NCI-H2029 treated with DMSO at 0.1 percent for 48 hours (cell line): Measurements from ENCODE around the gene RBM27.
A peak's percentile ranks its signal among the peaks of the same experiment; 100 is the strongest.
"Not testable (repeated sequence)": the region's sequence is repeated elsewhere in the genome, so short reads cannot be mapped to it uniquely, and the experiment has no call there.

Source experiments
- DNase-seq: peaks from one replicate; lab custom pipeline; 2025; lab: John Stamatoyannopoulos, UW

The RBM27 gene, protein sequence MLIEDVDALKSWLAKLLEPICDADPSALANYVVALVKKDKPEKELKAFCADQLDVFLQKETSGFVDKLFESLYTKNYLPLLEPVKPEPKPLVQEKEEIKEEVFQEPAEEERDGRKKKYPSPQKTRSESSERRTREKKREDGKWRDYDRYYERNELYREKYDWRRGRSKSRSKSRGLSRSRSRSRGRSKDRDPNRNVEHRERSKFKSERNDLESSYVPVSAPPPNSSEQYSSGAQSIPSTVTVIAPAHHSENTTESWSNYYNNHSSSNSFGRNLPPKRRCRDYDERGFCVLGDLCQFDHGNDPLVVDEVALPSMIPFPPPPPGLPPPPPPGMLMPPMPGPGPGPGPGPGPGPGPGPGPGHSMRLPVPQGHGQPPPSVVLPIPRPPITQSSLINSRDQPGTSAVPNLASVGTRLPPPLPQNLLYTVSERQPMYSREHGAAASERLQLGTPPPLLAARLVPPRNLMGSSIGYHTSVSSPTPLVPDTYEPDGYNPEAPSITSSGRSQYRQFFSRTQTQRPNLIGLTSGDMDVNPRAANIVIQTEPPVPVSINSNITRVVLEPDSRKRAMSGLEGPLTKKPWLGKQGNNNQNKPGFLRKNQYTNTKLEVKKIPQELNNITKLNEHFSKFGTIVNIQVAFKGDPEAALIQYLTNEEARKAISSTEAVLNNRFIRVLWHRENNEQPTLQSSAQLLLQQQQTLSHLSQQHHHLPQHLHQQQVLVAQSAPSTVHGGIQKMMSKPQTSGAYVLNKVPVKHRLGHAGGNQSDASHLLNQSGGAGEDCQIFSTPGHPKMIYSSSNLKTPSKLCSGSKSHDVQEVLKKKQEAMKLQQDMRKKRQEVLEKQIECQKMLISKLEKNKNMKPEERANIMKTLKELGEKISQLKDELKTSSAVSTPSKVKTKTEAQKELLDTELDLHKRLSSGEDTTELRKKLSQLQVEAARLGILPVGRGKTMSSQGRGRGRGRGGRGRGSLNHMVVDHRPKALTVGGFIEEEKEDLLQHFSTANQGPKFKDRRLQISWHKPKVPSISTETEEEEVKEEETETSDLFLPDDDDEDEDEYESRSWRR

DNA sequence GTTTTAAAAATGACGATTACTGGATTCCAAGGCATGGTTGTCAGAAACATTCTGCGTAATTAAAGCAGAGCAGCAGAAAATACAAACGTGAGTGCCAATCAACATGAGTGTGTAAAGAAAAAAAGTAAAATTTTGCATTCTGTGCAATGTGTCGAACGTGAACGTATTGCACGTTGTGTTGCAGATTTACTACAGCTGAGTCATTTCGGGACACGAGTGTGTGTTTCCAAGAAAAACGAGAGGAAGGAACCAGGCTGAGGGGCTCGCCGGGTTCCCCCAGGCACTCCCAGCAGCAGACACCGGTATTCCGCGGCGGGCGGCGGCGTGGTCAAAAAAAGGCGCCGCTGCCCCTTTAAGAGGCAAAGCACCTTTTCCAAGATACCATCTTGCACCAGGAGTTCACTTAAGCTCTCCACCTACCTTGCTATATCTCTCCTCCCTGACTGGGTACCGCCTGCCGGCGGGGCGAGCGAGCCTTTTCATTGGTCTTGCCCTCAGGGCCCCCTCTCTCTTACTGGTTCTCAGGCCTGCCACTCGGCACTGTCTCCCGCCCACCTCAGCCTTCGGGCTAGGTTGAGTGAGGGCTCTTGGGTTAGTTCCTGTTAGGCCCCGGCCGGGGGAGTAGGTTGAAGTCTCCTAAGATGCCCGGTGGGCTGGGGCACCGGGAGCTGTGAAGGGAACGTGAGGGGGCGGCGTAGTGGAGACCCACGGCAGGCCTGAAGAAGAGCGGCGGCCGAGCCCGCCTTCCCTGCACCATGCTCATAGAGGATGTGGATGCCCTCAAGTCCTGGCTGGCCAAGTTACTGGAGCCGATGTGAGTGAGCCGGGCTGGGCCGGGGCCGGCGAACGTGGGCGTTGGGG, at the start of gene RBM27:
RBM27 (plus strand) TSS at position 595 of the 861 bp plus-strand sequence; CDS start at position 756, 161 bp downstream.
- DNase-seq: peak; percentile 98

DNA sequence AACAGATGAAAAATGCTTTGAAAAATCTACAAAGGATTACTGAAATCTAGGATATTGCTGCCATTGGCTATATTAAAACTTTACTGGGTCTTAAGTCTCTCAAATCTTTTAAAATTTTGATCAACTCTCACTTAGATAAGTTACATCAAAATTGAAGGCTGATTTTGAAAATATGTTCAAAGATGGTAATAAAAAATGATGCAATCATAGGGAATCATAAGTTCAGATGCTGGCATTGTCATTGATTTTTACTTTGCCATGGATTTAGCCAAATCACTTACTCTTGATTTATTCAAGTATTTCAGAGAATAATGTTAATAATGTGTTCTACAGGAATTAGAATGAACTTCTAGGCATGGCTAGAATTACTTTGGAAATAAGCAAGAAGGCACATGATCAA, 45.1 kb upstream of the RBM27 start:
- no peak for DNase-seq

DNA sequence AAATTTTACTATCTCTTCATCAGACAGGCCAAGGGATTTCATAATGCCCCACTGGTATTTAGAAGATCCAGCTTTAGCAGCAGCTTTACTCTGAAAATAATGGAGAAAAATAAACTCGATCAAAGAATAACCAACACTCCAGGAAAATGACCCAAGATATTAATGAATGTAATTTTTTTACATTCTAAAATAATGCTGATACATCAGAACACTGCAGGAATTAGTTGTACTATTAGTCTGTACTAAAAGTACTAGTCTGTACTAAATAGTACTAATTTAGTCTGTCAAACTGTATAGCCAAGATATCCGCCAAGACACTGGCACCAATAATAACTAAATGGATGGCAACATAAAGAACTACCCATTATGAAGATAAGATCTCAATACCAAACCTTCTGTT, 39.0 kb upstream of the RBM27 start:
- DNase-seq: no peak

DNA sequence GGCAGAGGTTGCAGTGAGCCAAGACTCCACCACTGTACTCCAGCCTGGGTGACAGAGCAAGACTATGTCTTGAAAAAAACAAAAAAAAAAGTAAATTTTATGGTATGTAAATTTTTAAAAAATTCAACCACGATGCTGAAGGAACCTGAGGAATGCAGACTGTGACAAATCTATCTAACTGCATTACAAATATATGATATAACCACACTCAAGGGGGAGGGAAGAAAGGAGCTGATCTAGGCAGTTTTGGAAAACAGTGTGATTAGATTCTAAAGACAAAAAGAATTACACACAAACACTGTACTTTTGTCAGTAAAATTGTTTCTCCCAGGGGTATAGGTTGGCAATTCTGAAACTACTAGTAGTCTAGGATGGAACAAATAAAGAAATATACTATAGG, 37.9 kb upstream of the RBM27 start:
- no peak for DNase-seq

DNA sequence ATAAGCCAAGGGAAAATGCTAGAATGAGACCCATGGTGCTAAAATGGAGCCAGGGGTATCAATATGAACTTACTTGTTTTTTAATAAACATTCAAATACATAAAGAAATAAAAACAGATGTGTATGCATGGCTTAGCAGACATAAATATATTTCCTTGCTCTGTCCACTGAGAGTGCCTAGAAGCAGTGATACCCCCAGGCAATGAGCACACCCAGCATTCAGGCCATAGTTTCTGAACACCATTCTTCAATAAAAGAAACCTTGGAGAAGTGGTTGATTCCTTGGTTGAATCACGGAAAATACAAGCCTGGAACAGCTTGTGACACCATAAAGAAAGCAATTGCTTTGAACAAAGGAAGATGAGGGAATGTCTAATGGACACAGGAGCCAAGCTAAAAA, 37.5 kb upstream of the RBM27 start:
- no peak for DNase-seq

DNA sequence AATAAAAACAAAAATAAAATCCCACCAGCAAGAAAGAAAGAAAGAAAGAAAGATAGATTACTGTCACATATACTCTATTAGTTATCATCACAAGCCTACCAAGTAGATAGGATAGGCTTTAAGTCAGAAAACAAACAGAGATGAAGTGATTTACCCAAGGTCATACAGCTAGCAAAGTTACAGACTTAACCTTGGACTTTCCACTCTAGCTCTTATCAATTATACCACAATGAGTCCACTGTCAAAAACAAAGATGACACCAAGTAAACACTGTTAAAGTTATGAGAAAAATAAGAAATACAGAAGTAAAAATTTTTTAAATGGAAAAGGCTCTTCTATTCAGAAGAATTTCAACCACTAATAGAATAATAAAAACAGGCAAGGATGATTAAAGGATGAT, 34.3 kb upstream of the RBM27 start:
- DNase-seq: no peak

DNA sequence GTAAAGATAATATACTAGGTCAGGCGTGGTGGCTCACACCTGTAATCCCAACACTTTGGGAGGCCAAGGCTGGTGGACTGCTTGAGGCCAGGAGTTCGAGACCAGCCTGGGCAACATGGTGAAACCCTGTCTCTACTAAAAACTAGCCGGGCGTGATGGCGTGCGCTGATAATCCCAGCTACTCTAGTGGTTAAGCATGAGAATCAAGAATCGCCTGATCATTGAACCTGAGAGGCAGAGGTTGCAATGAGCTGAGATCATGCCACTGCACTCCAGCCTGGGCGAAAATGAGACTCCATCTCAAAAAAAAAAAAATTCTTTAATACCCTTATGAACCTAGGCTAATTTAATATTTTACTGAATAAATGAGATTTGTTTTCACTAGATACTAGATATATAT, 30.4 kb upstream of the RBM27 start:
- DNase-seq: not testable (repeated sequence)

DNA sequence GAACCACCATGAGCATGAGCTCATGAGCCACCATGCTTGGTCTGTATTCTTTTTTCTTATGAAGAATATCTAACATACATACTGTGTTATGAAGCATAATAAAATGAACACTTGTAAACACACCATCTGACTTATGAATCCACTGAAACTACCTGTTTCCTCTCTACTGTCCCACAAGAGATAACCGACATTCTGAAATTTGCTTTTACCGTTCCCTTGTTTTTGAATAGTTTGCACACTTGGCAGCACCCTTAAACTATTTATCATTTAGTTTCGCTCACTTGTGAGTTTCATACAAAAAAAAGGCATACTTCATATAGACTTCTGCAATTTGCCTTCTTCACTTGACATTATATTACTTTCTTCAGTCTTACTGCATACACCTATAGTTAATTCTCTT, 29.8 kb upstream of the RBM27 start:
- no peak for DNase-seq

DNA sequence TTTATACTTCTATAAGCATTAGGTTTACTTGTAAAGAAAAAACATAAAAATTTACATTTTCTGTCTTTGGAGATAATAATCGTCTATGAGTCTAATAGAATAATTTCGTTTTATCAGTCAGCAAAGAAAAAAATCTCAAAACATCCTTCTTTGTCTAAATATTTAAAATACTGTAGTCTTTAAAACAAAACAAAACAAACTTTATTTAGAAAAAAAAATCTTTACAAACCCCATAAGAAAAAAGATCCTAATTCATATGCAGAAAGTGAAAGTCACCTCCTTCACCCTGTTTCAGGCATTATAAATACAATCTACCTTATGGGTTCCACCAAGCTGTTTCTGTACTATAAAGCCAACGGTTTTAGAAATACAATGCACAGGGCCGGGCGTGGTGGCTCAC, 26.6 kb upstream of the RBM27 start:
- DNase-seq: no peak

DNA sequence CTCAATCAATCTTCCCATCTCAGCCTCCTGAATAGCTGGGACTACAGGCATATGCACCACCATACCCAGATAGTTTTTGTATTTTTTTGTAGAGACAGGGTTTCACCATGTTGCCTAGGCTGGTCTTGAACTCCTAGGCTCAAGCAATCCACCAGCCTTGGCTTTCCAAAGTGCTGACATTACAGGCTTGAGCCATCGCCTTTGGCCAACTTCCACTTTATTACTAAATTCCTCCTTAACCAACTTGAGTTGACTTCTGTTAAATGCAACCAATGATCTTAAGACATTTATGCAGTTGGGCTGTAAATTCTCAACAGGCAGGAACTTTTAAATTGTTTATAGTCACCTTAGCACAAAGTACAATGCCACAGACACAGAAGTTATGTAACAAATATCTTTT, 23.7 kb upstream of the RBM27 start:
- DNase-seq: no peak

DNA sequence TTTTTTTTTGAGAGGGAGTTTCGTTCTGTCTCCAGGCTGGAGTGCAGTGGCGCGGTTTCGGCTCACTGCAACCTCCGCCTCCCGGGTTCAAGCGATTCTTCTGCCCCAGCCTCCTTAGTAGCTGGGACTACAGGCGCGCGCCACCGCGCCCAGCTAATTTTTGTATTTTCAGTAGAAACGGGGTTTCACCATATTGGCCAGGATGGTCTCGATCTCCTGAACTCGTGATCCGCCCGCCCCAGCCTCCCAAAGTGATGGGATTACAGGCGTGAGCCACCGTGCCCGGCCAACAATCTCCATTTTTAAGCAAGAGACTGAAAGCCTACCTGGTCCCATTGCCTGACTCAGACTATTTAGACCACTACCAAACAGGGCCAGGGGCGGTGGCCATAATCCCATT, 20.0 kb upstream of the RBM27 start:
- DNase-seq: not testable (repeated sequence)

DNA sequence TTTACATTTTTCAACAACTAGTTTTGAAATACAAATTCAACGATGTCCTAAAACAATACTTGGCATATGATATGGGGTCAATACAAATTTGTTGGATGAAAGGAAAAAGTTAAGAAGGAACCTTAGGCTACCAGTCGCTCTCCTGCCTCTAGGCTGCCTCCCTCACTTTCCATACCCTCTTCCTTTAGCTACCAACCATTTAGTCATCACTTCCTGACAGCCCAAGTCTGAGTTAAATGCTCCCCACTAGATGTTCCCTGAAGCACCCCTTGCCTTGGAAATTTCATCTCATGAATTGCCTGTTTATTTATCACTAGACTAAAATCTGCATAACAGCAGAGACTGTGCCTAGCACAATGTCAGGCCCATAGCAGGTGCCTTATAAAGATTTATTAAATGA, 18.2 kb upstream of the RBM27 start:
- DNase-seq: no peak

DNA sequence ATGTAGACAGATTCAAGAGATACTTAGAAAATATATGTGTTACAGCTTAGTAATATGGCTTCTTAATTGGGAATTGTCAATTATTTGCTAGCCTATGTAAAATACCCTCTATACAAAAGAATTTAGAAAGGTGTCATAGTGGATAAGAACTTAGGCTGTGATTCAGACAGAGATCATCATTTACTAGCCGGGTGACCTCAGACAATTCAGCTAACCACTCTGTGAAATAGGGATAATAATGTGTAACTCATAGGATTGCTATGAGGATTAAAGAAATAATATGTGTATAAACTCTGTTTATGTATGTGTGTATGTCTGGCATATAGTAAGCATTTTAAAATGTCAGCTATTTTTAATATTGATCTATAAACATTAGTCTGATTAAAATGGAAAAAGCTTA, 15.0 kb upstream of the RBM27 start:
- DNase-seq: no peak

DNA sequence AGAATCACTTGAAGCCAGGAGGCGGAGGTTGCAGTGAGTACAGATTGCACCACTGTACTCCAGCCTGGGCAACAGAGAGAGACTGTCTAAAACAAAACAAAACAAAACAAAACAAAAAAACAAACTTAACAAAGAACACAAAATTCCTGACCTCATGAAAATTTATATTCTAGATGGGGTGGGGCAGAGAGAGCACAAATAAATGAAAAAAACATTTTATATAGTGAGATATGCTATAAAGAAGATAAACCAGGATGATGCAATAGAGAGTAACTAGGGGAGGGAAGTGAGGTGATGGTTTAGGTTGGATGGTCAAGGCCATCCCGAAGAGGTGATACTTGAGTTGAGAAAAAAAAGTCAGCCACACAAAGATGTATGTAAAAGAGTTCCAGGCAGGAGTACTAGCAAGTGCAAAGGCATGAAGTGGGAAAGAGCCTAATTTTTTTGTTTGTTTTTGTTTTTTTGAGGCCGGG, 10.8 kb upstream of the RBM27 start:
- no peak for DNase-seq

DNA sequence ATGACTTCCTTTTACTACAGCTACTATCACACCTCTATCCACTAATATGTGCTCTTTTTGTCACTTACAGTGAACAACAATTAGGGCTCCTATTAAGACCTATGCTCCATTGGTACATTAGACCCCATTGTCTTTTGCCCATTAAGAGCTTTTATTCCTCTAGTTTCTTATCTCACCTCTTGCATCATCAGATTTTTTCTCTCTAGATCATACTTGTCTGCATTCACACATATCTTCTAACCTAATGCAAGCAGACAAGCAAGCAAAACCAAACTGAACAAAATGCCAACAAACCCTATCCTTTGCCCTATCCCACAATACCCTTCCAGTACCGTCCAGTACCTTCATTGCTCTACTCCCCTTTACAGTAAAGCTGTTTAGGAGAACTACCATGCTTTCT, 10.1 kb upstream of the RBM27 start:
- no peak for DNase-seq

DNA sequence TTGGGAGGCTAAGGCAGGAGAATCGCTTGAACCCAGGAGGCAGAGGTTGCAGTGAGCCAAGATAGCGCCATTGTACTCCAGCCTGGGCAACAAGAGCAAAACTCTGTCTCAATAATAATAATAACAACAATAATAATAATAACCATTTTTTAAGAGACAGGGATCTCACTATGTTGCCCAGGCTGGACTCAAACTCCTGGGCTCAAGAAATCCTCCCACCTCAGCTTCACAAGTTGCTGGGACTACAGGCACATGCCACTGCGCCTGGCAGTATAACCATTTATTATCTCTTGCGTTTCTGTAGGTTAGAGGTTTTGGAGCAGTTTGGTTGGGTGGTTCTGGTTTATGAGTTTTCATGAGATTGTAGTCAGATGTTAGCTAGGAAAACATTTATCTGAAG, 8.4 kb upstream of the RBM27 start:
- not testable (repeated sequence) for DNase-seq

DNA sequence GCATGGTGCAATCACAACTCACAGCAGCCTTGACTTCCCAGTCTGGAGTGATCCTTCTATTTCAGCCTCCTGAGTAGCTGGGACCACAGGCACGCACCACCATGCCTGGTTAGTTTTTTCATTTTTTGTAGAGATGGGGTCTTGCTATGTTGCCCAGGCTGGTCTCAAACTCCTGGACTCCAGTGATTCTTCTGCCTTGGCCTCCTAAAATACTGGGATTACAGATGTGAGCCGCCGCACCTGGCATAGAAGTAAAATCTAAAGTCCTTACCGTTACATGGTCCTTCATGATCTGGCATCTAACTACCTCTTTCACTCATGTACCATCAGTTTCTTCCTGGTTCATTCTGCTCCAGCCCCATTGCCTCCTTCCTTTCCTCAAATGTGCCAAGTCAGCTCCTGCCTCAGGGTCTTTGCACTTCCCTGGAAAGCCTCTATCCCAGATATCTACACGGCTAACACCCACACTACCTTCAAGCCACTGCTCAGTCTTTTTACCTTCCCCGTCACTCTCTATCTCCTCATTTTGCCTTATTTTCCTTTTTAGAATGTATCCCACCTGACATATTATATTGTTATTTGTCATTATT, 6.9 kb upstream of the RBM27 start:
- no peak for DNase-seq

DNA sequence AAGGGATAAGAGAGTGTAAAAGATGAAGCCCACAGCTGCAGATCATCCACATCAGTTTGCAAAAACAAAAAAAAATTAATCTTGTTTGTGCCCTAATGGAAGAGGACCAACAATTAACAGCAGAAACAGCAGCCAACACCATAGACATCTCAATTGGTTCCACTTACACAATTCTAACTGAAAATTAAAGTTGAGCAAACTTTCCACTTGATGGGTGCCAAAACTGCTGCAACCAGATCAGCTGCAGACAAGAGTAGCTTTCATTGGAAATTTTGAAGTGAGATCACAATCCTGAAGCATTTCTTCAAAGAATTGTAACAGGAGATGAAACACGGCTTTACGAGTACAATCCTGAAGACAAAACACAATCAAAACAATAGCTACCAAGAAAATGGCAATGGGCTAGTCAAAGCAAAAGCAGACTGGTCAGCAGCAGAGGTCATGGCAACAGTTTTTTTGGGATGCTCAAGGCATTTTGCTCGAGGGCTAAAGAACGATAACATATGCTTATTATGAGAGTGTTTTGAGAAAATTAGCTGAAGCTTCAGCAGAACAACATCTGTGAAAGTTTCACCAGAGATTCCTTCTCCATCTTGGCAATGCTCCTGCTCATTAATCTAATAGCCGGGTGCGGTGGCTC, 4.1 kb upstream of the RBM27 start:
- DNase-seq: no peak

DNA sequence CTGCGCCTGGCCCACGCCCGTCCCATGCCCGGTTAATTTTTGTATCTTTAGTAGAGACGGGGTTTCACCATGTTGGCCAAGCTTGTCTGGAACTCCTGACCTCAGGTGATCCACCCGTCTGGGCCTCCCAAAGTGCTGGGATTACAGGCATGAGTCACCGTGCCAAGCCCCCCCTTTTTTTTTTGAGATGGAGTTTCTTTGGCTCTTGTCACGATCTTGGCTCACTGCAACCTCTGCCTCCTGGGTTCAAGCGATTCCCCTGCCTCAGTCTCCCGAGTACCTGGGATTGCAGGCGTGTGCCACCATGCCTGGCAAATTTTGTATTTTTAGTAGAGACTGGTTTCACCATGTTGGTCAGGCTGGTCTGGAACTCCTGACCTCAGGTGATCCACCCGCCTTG, 1.6 kb upstream of the RBM27 start:
- DNase-seq: not testable (repeated sequence)

DNA sequence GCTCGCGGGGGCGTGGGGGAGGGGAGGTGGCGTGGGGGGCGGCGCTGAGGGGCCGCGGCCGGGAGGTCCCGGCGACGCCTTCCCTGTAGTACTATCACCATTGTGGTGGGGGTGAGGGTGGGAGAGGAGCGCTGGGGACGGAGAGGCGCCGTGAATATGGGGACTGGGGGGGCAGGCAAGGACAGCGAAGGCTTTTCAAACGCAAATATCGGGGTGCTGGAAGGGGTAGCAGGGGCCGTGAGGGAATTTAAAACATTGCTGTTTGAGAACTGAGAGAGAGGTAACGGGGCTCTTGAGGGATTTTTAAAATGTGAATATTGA, 427 bp downstream of the RBM27 start:
- DNase-seq: no peak
